Activated CD4-positive, alpha-beta memory T cell treated with anti-CD3 and anti-CD28 coated beads, Interleukin-2, amount 10 ng/mL, durations not matched to agents 7 days and 5 days (primary cell): ENCODE measurements around the gene GDF9. TPM values are rescaled to one million over a fixed set of nuclear protein-coding genes. Genes with fewer than 3 reads are reported as not detected.
A peak's percentile ranks its signal among the peaks of the same experiment; 100 is the strongest.
"Not testable (repeated sequence)": the region's sequence is repeated elsewhere in the genome, so short reads cannot be mapped to it uniquely, and the experiment has no call there.

Experiments
- CTCF ChIA-PET: fragments of 350-600 bp; sonication (Branson Sonifier 250); formaldehyde crosslinking; loops from one replicate; lab custom pipeline; 2021; ENCODE audit warnings: antibody characterized with exemption, inconsistent platforms; lab: Charles Lee
- POLR2A ChIA-PET: fragments of 350-600 bp; sonication (Branson Sonifier 250); formaldehyde crosslinking; loops from one replicate; lab custom pipeline; 2021; ENCODE audit warnings: antibody characterized with exemption; lab: Charles Lee
- DNase-seq: peaks from one replicate; pipeline ENCODE4 v3.0.0-alpha.2; 2020
- H3K27ac Mint-ChIP-seq: one replicate; pipeline ENCODE4 v1.8.0; 2021; ENCODE audit warnings: mild to moderate bottlenecking, mixed read lengths
- H3K27me3 Mint-ChIP-seq: one replicate; pipeline ENCODE4 v1.8.0; 2021; ENCODE audit warnings: mixed read lengths
- H3K36me3 Mint-ChIP-seq: one replicate; pipeline ENCODE4 v1.8.0; 2021; ENCODE audit warnings: low read depth, mixed read lengths
- H3K4me1 Mint-ChIP-seq: one replicate; pipeline ENCODE4 v1.8.0; 2021; ENCODE audit warnings: mixed read lengths
- H3K4me3 Mint-ChIP-seq: one replicate; pipeline ENCODE4 v1.8.0; 2021; ENCODE audit warnings: mild to moderate bottlenecking, mixed read lengths
- H3K9me3 Mint-ChIP-seq: one replicate; pipeline ENCODE4 v1.8.0; 2021; ENCODE audit warnings: mixed read lengths
- total RNA-seq, 2 experiments: library from RNA; stranded (reverse); gene quantifications; one replicate each; pipeline ENCODE4 v1.2.3, GENCODE V29; 2021

The GDF9 gene
- total RNA-seq, 2 experiments from 2014 or later, result 0.68 to 1.2 TPM

DNA sequence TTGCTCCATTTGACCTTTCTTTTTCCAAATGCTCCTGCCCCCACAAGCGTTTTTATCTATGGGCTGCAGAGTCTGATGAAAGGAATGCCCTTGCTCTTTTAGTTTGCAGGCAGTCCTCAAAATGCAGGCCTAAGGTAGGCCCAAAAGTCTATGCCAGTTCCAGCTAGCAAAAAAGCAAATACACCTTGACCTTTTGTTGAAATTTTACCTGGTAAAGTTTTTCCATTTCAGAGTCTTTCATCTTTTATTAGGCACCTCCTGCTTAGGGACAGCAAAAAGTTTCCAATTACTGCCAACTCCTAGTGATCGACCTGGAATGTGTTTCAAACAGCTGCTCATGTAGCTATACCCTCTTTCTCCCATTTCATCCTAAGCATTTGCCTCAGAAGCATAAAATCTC is 4.5 kb upstream of the GDF9 start:
- ChIA-PET POLR2A (interaction anchor here (1.2 kb wide), 1 partner anchor 181 kb away, joined by 4 read pairs; the partner anchor contains the start of gene HSPA4), CTCF (interaction anchor here (1.1 to 1.5 kb wide), 2 partner anchors 12 to 16 kb away, joined by 3 to 7 read pairs; no protein-coding TSS in a partner anchor)
- Mint-ChIP-seq H3K9me3 (no peaks in the 10 kb centered on the region), H3K4me1 (peaks cover 23% of the 10 kb centered on the region), H3K4me3 (no peak overlapping the region), H3K36me3 (peaks cover 41% of the 10 kb centered on the region), H3K27ac (no peak overlapping the region), H3K27me3 (no peaks in the 10 kb centered on the region)
- DNase-seq, result no peak

DNA sequence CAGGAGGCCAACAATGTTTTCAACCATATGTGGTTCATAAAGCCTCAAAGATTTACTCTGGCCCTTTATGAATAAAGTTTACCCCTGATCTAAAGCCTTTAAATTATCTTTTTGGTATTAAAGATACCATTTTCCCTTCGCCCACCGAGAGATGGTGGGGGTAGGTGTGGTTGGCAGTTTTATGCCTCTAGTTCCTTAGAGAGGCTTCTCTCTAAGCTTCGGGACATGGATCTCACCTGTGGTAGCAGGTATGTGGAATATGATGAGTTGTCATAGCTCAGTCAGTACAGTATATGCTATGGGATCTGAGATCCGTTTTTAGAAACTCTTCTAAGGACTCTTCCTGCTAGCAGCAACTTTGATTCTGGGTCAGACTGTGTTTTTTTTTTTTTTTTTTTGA is 2.5 kb upstream of the GDF9 start:
- H3K27me3 Mint-ChIP-seq, result no peaks in the 10 kb centered on the region
- no peak for DNase-seq

DNA sequence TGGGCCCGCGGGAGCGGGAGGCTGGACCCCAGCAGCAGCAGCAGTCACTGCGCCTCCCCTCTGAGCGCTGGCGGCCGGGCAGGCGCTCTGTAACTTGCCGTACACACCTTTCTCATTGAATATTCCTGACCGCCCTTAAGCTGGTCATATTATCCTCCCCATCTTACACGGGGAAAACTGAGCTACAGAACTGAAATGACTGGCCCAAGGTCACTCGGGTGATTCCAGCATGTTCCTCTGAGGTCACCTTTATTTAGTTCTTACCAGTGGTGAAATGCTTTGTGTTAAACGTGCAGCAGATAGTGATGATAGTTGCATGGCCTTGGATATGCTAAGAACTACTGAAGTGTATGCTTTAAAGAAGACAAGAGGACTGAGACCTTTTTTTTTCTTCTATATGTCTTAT is 780 bp upstream of the GDF9 start:
- ChIA-PET POLR2A (interaction anchor here (0.7 to 4.0 kb wide), 10 partner anchors 10 to 455 kb away, joined by 3 to 25 read pairs (median 8); partner anchors contain the start of genes AFF4, HSPA4, IRF1 and KIF3A), CTCF (interaction anchor here (0.9 to 2.0 kb wide), 6 partner anchors 9 to 340 kb away, joined by 3 to 7 read pairs (median 4); partner anchors contain the start of gene SHROOM1)
- Mint-ChIP-seq H3K27ac (peak overlapping the region; percentile 94), H3K4me3 (peak overlapping the region; percentile 96), H3K27me3 (no peaks in the 10 kb centered on the region), H3K36me3 (peaks cover 30% of the 10 kb centered on the region), H3K4me1 (peaks cover 31% of the 10 kb centered on the region), H3K9me3 (no peaks in the 10 kb centered on the region)
- no peak for DNase-seq

More for the DNA sequence above, 2.5 kb upstream of the GDF9 start:
- no peak overlapping the region for H3K27ac Mint-ChIP-seq
- POLR2A ChIA-PET, result interaction anchor here (3.0 to 3.8 kb wide), 2 partner anchors 8 to 183 kb away, joined by 10 to 25 read pairs; partner anchors contain the start of gene HSPA4
- no peak overlapping the region for H3K4me3 Mint-ChIP-seq
- peaks cover 40% of the 10 kb centered on the region for H3K36me3 Mint-ChIP-seq
- H3K9me3 Mint-ChIP-seq, result no peaks in the 10 kb centered on the region
- H3K4me1 Mint-ChIP-seq, result peaks cover 30% of the 10 kb centered on the region
- CTCF ChIA-PET, result interaction anchor here (0.7 to 1.2 kb wide), 3 partner anchors 26 to 60 kb away, joined by 3 read pairs; no protein-coding TSS in a partner anchor

DNA sequence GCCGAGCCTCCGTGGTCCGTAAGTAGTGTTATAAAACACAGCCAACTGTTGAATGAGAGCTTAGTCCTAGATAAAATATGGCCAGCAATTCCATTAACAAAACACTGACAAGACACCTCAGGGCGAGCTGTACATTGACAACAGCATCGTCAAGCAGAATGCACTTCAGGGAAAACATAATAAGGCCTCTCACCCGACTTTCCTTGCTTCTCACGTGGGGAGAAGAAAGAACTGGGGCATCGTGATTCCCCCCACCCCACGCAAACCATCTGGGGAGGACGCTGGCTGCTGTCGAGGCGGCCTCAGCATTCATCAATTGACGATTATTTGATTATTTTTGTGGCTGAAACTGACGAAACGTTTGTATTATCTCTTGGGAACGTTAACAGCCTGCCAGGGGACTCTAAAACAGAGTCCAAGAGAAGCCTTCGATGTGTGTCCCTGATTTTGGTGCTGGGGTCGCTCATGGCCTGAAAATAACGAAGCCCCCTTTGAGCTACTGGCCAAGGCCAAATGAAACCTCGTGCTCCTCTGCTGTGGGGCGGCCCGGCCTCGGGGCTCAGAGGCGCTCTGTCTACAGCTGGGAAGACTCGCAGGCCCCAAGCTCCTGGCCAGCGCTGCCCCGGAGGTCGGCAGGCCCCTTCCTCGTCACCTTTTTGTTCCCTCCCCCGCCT is 464 bp downstream of the GDF9 start:
- DNase-seq, result no peak
- Mint-ChIP-seq H3K36me3 (peaks cover 27% of the 10 kb centered on the region), H3K27ac (peak overlapping the region; percentile 94), H3K9me3 (no peaks in the 10 kb centered on the region), H3K4me3 (peak overlapping the region; percentile 96), H3K27me3 (no peaks in the 10 kb centered on the region), H3K4me1 (peaks cover 31% of the 10 kb centered on the region)
- CTCF ChIA-PET, result interaction anchor here (0.9 to 2.0 kb wide), 5 partner anchors 18 to 339 kb away, joined by 3 to 7 read pairs (median 4); partner anchors contain the start of gene SHROOM1
- POLR2A ChIA-PET, result interaction anchor here (0.5 to 4.0 kb wide), 14 partner anchors 9 to 1317 kb away, joined by 3 to 25 read pairs (median 3); partner anchors contain the start of genes AFF4, HSPA4, KIF3A and SOWAHA

DNA sequence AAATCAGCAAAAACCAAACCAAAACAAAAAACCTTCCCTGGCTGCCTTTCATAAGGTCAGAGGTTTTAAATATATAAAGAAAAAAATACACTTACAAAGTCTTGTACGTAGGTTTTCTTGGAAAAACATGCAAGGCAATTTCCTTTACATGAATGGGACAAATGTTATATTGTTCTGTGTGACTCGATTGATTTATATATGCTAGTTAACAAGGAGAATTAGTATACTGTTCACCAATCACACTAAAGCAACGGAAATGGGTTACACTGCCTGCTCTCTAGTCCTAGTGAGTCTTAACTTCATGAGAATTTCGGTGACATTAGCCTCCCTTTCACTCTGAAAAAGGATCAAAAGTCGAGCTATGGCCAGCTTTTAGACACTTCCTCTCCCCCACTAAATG is 5.5 kb downstream of the GDF9 start:
- Mint-ChIP-seq H3K4me3 (no peak overlapping the region), H3K9me3 (no peaks in the 10 kb centered on the region), H3K36me3 (no peaks in the 10 kb centered on the region), H3K4me1 (peaks cover 13% of the 10 kb centered on the region), H3K27me3 (peaks cover 1% of the 10 kb centered on the region), H3K27ac (no peak overlapping the region)
- no peak for DNase-seq
- POLR2A ChIA-PET, result no interaction called here
- CTCF ChIA-PET, result interaction anchor here (0.7 to 2.4 kb wide), 3 partner anchors 23 to 53 kb away, joined by 3 to 8 read pairs (median 8); no protein-coding TSS in a partner anchor

DNA sequence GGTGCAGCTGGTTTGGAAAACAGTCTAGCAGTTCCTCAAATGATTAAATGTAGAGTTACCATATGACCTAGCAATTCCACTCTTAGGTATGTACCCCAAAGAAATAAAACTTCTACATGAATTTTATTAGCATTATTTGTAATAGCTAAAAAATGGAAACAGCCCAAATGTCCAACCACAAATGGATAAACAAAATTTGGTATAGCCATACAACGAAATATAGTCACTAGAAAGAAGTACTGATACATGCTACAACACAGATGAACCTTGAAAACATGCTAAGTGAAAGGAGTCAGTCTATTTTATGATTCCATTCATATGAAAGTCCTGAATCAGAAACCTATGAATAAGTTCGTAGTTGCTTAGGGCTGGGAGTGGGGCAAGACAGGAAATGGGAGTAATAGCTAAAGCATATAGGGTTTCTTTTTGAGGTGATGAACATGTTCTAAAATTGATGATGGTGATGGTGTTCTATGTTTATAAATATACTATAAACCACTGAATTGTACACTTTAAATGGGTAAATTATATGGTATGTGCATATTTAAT is 6.3 kb downstream of the GDF9 start:
- H3K36me3 Mint-ChIP-seq, result no peaks in the 10 kb centered on the region
- POLR2A ChIA-PET, result no interaction called here
- H3K27me3 Mint-ChIP-seq, result peaks cover 1% of the 10 kb centered on the region
- H3K4me3 Mint-ChIP-seq, result no peak overlapping the region
- no peaks in the 10 kb centered on the region for H3K9me3 Mint-ChIP-seq
- H3K4me1 Mint-ChIP-seq, result peaks cover 8% of the 10 kb centered on the region
- CTCF ChIA-PET, result interaction anchor here (0.7 to 2.4 kb wide), 2 partner anchors 23 to 52 kb away, joined by 3 to 8 read pairs; no protein-coding TSS in a partner anchor
- DNase-seq, result no peak
- no peak overlapping the region for H3K27ac Mint-ChIP-seq

DNA sequence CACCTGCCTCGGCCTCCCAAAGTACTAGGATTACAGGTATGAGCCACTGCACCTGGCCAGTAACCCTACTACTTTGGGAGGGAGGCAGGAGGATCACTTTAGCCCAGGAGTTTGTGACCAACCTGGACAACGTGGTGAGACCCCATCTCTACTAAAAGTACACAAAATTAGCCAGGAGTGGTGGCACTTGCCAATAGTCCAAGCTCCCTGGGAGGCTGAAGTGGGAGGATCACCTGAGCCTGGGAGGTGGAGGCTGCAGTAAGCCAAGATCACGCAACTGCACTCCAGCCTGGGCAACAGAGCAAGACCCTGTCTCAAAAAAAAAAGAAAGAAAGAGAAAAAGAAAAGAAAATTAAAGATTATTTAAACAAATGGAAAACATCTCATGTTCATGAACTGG is 10.3 kb downstream of the GDF9 start:
- Mint-ChIP-seq H3K27me3 (peaks cover 8% of the 10 kb centered on the region), H3K27ac (no peak overlapping the region), H3K4me3 (no peak overlapping the region), H3K4me1 (peaks cover 8% of the 10 kb centered on the region), H3K36me3 (no peaks in the 10 kb centered on the region), H3K9me3 (no peaks in the 10 kb centered on the region)
- ChIA-PET CTCF (no interaction called here), POLR2A (interaction anchor here (0.6 to 0.9 kb wide), 2 partner anchors 28 to 100 kb away, joined by 3 read pairs; no protein-coding TSS in a partner anchor)
- DNase-seq, result peak; percentile 2

DNA sequence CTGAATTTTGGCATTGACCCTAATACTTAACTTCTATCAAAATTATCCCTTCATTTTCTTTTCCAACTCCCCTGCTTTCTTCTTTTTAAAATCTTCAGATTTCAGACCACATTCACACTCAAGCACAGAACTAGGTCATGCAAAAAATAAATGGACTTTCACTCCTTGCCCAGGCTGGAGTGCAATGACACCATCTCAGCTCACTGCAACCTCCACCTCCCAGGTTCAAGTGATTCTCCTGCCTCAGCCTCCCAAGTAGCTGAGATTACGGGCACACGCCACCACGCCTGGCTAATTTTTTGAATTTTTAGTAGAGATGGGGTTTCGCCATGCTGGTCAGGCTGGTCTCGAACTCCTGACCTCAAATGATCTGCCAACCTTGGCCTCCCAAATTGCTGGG is 11.3 kb downstream of the GDF9 start:
- H3K27ac Mint-ChIP-seq, H3K4me1 Mint-ChIP-seq, H3K4me3 Mint-ChIP-seq, POLR2A ChIA-PET, H3K36me3 Mint-ChIP-seq, H3K27me3 Mint-ChIP-seq, H3K9me3 Mint-ChIP-seq: not testable (repeated sequence)
- DNase-seq, result peak; percentile 4
- CTCF ChIA-PET, result interaction anchor here (0.7 to 1.5 kb wide), 4 partner anchors 9 to 35 kb away, joined by 3 to 6 read pairs (median 3); no protein-coding TSS in a partner anchor

DNA sequence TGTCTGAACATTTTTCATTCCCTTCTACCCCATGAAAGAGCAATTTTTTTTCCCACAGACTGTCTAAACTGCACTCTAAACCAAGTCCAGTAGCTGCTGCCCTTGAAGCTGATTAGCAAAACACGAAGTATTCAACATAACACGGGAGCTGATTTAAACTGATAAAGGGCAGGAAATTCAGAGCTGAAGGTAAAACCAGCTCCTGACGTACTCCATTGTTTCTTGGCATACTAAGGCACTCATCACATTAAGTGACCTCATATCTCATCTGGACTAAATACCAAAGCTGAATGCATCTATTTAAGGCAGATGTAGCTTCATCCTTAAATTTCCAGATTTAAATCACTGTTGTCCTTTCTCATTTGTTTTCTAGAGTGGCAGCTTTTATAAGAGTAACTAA is 12.0 kb downstream of the GDF9 start:
- Mint-ChIP-seq H3K4me1 (peaks cover 2% of the 10 kb centered on the region), H3K27ac (no peak overlapping the region), H3K4me3 (no peak overlapping the region), H3K9me3 (no peaks in the 10 kb centered on the region), H3K27me3 (peaks cover 8% of the 10 kb centered on the region), H3K36me3 (no peaks in the 10 kb centered on the region)
- ChIA-PET CTCF (interaction anchor here (0.7 to 1.5 kb wide), 4 partner anchors 10 to 34 kb away, joined by 3 to 6 read pairs (median 3); no protein-coding TSS in a partner anchor), POLR2A (no interaction called here)
- no peak for DNase-seq

DNA sequence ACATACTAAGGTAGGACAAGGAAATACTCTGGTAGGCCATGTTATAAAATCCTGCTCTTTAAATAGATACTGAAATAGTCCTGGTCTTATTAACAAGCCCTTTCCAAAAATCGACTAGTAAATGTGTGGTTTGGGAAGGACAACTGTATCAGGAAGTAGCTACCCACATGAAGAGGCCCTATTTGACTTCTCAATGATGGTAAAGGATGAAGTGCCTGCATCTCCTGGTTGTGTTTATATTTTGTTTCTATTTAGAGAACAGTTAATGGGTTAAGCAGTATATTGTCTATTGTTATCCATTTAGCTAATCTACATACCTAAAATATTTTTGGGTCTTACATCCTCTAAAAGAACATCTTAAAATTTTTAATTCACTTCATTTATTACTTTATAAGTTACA is 12.5 kb downstream of the GDF9 start:
- Mint-ChIP-seq H3K4me1 (peaks cover 2% of the 10 kb centered on the region), H3K9me3 (no peaks in the 10 kb centered on the region), H3K27ac (no peak overlapping the region), H3K27me3 (peaks cover 8% of the 10 kb centered on the region), H3K36me3 (no peaks in the 10 kb centered on the region), H3K4me3 (no peak overlapping the region)
- DNase-seq, result no peak
- CTCF ChIA-PET, result interaction anchor here (0.6 to 1.7 kb wide), 4 partner anchors 10 to 593 kb away, joined by 3 to 7 read pairs (median 5); no protein-coding TSS in a partner anchor
- POLR2A ChIA-PET, result no interaction called here

DNA sequence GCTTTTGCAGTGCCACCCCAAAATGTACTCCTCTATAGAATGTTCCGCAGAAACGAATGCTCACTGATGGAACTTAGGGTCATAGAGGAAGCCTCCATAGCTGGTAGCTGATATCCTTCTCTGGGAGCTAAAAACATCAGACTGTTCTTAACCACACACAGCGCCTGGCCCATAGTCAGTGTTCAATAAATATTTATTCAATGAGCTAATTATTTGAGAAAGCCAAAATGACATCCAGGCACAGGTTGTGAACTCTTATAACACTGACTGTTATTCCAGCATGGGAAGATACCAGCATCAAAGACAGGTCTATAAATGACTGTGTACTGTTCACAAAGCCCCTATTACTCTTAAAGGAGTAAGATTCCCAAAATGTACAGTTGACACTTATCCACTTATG is 12.9 kb downstream of the GDF9 start:
- Mint-ChIP-seq H3K9me3 (no peaks in the 10 kb centered on the region), H3K4me1 (peaks cover 2% of the 10 kb centered on the region), H3K27me3 (peaks cover 8% of the 10 kb centered on the region), H3K4me3 (no peak overlapping the region), H3K36me3 (no peaks in the 10 kb centered on the region), H3K27ac (no peak overlapping the region)
- CTCF ChIA-PET, result interaction anchor here (0.6 to 1.7 kb wide), 2 partner anchors 33 to 593 kb away, joined by 4 to 7 read pairs; no protein-coding TSS in a partner anchor
- no peak for DNase-seq
- POLR2A ChIA-PET, result interaction anchor here (1.9 kb wide), 1 partner anchor 13 kb away, joined by 6 read pairs; the partner anchor contains the start of genes GDF9 and UQCRQ

DNA sequence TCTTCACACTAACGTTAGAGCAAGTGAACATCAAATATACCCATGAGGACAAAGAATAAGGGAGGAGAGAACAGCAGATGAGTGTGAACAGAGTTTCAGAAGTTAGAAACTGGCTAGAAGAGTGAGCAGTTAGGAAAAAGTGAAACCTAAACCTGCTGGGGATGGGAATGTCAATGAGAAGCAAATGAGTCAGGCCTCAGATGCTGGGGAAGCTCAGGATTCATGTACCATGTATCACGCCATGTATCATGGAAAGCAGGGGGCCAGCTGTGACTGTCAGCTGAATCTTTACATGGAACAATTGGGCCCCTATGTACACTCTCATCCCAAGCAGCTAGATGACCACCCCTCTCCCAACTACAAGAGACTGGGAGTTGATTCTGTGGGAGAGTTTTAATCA is 16.2 kb downstream of the GDF9 start:
- Mint-ChIP-seq H3K27ac (no peak overlapping the region), H3K4me1 (peaks cover 2% of the 10 kb centered on the region), H3K4me3 (no peak overlapping the region), H3K27me3 (peaks cover 6% of the 10 kb centered on the region), H3K36me3 (no peaks in the 10 kb centered on the region), H3K9me3 (no peaks in the 10 kb centered on the region)
- ChIA-PET POLR2A (interaction anchor here (0.9 kb wide), 1 partner anchor 13 kb away, joined by 3 read pairs; no protein-coding TSS in a partner anchor), CTCF (interaction anchor here (0.8 kb wide), 1 partner anchor 30 kb away, joined by 5 read pairs; no protein-coding TSS in a partner anchor)
- DNase-seq, result no peak
